Brain microvascular endothelial cell (primary cell): Measurements from ENCODE around the gene TPRG1L.

Source experiments
- DNase-seq: peaks from one replicate; pipeline ENCODE4 v3.0.0-alpha.2; 2020
- H3K27ac ChIP-seq: fragments of 250-450 bp; sonication (Bioruptor Pico); 2 replicates; pipeline ENCODE4 v1.5.1; 2020; ENCODE audit warnings: mild to moderate bottlenecking, moderate library complexity
- H3K27me3 ChIP-seq: fragments of 250-450 bp; sonication (Bioruptor Pico); replicated peaks from 2 replicates; pipeline ENCODE4 v1.5.1; 2020; ENCODE audit warnings: mild to moderate bottlenecking
- H3K36me3 ChIP-seq: fragments of 250-450 bp; sonication (Bioruptor Pico); replicated peaks from 2 replicates; pipeline ENCODE4 v1.5.1; 2020; ENCODE audit warnings: mild to moderate bottlenecking
- H3K4me3 ChIP-seq: 2 replicates; pipeline ENCODE4 v1.5.1; 2011; ENCODE audit warnings: low read depth, mild to moderate bottlenecking, control low read depth, low read length, moderate library complexity
- in situ Hi-C: cut with HindIII; loops from 2 replicates; pipeline ENCODE4 v1.10.0; 2017; ENCODE audit warnings: low sequenced_read_pairs, low pct_ligation_motif_present
- TF ChIP-seq, protein P1 (sequence below): IDR thresholded peaks from 2 replicates; pipeline ENCODE4 v1.5.1; 2011; ENCODE audit warnings: low read depth, mild to moderate bottlenecking, moderate library complexity, low read length, control low read depth, inconsistent platforms; ENCODE audit errors: missing control alignments

TPRG1L gene

DNA sequence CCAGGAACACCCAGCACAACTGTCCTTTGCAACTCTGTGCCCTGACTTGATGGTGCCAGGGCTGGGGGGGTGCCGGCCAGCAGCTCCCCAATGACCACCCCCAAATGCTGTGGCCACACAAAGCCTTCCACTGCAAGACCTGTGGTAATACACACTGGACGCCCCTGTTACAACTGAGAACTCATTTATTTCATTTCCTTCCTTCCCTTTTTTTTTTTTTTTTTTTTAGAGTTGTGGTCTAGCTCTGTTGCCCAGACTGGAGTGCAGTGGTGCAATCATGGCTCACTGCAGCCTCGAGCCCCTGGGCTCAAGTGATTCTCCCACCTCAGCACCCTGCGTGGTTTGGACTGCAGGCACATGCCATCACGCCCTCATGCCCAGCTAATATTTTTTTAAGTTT, 52.7 kb downstream of the TPRG1L start:
- Histone ChIP-seq H3K27ac (no peak overlapping the region), H3K4me3 (no peak overlapping the region), H3K36me3 (no peaks in the 10 kb centered on the region), H3K27me3 (no peaks in the 10 kb centered on the region)
- no peak for DNase-seq
- in situ Hi-C loops, result no loop called here
- TF ChIP-seq, protein P1, sequence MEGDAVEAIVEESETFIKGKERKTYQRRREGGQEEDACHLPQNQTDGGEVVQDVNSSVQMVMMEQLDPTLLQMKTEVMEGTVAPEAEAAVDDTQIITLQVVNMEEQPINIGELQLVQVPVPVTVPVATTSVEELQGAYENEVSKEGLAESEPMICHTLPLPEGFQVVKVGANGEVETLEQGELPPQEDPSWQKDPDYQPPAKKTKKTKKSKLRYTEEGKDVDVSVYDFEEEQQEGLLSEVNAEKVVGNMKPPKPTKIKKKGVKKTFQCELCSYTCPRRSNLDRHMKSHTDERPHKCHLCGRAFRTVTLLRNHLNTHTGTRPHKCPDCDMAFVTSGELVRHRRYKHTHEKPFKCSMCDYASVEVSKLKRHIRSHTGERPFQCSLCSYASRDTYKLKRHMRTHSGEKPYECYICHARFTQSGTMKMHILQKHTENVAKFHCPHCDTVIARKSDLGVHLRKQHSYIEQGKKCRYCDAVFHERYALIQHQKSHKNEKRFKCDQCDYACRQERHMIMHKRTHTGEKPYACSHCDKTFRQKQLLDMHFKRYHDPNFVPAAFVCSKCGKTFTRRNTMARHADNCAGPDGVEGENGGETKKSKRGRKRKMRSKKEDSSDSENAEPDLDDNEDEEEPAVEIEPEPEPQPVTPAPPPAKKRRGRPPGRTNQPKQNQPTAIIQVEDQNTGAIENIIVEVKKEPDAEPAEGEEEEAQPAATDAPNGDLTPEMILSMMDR, result no peak

DNA sequence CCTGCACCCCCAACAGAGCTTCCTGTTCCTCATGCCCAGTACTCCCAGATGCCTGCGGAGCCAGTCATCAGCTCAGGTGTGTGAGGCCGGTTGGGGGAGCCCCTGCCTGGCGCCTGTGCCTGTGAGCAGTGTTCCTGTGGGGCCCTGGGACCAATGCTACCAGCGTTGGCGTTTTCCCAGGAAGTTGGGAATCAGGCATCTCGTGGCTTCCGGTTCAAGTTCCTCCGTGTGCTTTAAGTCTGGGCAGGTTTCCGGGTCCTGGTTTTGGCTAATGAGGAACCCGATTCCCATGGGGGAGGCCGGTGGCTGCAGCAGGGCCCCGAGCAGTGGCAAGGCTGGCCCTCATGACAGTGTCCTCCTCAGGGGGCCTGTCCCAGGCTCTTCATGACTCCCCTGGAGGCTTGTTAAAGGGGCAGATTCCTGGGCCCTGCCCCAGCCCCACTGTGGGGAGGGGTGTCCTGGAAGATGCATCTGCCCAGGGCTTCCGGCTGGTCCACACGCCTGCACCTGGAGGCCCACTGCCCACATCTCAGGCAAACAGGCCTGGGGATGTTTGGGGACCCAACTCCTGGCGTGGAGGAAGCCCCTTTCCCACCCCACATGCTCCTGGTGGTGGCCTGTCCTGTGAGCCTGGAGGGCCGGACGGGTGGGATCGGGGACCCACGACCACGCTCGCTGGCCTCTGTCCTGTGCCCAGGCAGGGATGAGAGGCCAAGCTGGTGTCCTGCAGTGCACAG, 53.7 kb downstream of the TPRG1L start:
- TF ChIP-seq, protein P1, result no peak
- in situ Hi-C loops, result no loop called here
- DNase-seq, result no peak
- Histone ChIP-seq H3K27ac (no peak overlapping the region), H3K4me3 (no peak overlapping the region), H3K36me3 (no peaks in the 10 kb centered on the region), H3K27me3 (no peaks in the 10 kb centered on the region)

- DNase-seq, result no peak
- no peaks in the 10 kb centered on the region for H3K36me3 ChIP-seq
- TF ChIP-seq, protein P1, result no peak
- in situ Hi-C loops, result no loop called here
- no peak overlapping the region for H3K27ac ChIP-seq
- H3K27me3 ChIP-seq, result no peaks in the 10 kb centered on the region
- no peak overlapping the region for H3K4me3 ChIP-seq
These were observed 54.3 kb downstream of the TPRG1L start for GRCh38 chr1:3679098-3679555.
